Type B pancreatic cell (in vitro differentiated cells): ENCODE measurements around the gene LRRC15. TPM values are rescaled to one million over a fixed set of nuclear protein-coding genes. Genes with fewer than 3 reads are reported as not detected.

Experiments used
- DNase-seq: peaks from one replicate; pipeline ENCODE4 v3.0.0; 2021; ENCODE audit warnings: mixed read lengths; ENCODE audit not compliant: unreplicated experiment; ENCODE audit errors: extremely low spot score
- H3K27ac Mint-ChIP-seq: 2 replicates; pipeline ENCODE4 v1.8.0; 2021; ENCODE audit warnings: mild to moderate bottlenecking, mixed read lengths
- H3K27me3 Mint-ChIP-seq: 2 replicates; pipeline ENCODE4 v1.8.0; 2021; ENCODE audit warnings: mixed read lengths
- H3K36me3 Mint-ChIP-seq: 2 replicates; pipeline ENCODE4 v1.8.0; 2021; ENCODE audit warnings: mixed read lengths
- H3K4me1 Mint-ChIP-seq: one replicate; pipeline ENCODE4 v1.8.0; 2021; ENCODE audit warnings: mixed read lengths; ENCODE audit not compliant: unreplicated experiment
- H3K4me3 Mint-ChIP-seq: 2 replicates; pipeline ENCODE4 v1.8.0; 2021; ENCODE audit warnings: mild to moderate bottlenecking, mixed read lengths
- H3K9me3 Mint-ChIP-seq: 2 replicates; pipeline ENCODE4 v1.8.0; 2021; ENCODE audit warnings: mixed read lengths
- total RNA-seq: library from RNA; stranded (reverse); gene quantifications from 2 replicates; pipeline ENCODE4 v1.2.1, GENCODE V29; 2021; ENCODE audit warnings: low replicate concordance
- TF ChIP-seq, protein P1 (sequence below): fragments of 200-600 bp; sonication (generic); conservative IDR thresholded peaks from 2 replicates; pipeline ENCODE4 v1.5.0; 2021; ENCODE audit warnings: antibody characterized with exemption, mild to moderate bottlenecking

Gene LRRC15
- total RNA-seq, 1 donor from 2014 or later, result 0.07 TPM

- Mint-ChIP-seq H3K27me3 (peaks cover 35% of the 10 kb centered on the region), H3K9me3 (no peaks in the 10 kb centered on the region)
Measured at GRCh38 chr3:194333212-194333980, 36.1 kb downstream of the LRRC15 start.

DNA sequence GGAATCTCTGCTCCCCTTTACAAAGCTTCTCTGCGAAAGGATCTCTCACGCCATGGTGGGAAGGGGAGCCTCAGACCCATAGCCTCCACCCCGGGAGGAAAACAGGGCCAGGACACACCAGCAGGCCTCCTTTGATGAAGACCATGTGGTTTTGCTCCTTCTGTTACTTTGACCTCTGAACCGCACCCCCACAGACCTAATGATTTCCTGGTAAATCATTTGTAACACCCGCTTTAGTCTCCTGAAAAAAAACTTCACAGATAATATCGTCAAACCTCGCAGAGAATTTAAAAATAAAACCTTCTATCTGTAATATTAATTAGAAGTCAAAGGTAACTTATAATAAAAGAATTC, 36.7 kb downstream of the LRRC15 start:
- TF ChIP-seq, protein P1, sequence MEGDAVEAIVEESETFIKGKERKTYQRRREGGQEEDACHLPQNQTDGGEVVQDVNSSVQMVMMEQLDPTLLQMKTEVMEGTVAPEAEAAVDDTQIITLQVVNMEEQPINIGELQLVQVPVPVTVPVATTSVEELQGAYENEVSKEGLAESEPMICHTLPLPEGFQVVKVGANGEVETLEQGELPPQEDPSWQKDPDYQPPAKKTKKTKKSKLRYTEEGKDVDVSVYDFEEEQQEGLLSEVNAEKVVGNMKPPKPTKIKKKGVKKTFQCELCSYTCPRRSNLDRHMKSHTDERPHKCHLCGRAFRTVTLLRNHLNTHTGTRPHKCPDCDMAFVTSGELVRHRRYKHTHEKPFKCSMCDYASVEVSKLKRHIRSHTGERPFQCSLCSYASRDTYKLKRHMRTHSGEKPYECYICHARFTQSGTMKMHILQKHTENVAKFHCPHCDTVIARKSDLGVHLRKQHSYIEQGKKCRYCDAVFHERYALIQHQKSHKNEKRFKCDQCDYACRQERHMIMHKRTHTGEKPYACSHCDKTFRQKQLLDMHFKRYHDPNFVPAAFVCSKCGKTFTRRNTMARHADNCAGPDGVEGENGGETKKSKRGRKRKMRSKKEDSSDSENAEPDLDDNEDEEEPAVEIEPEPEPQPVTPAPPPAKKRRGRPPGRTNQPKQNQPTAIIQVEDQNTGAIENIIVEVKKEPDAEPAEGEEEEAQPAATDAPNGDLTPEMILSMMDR, result no peak
- H3K27me3 Mint-ChIP-seq, result peaks cover 35% of the 10 kb centered on the region
- DNase-seq, result no peak
- H3K27ac Mint-ChIP-seq, result no peak overlapping the region
- no peaks in the 10 kb centered on the region for H3K9me3 Mint-ChIP-seq
- H3K36me3 Mint-ChIP-seq, result no peaks in the 10 kb centered on the region
- H3K4me1 Mint-ChIP-seq, result peaks cover 43% of the 10 kb centered on the region
- H3K4me3 Mint-ChIP-seq, result peak overlapping the region; percentile 83

More at GRCh38 chr3:194333212-194333980, 36.1 kb downstream of the LRRC15 start:
- TF ChIP-seq, protein P1, result peak; percentile 100
- Mint-ChIP-seq H3K4me3 (peak overlapping the region; percentile 83), H3K4me1 (peaks cover 42% of the 10 kb centered on the region), H3K27ac (peak overlapping the region; percentile 0), H3K36me3 (no peaks in the 10 kb centered on the region)
- DNase-seq, result peak; percentile 95

DNA sequence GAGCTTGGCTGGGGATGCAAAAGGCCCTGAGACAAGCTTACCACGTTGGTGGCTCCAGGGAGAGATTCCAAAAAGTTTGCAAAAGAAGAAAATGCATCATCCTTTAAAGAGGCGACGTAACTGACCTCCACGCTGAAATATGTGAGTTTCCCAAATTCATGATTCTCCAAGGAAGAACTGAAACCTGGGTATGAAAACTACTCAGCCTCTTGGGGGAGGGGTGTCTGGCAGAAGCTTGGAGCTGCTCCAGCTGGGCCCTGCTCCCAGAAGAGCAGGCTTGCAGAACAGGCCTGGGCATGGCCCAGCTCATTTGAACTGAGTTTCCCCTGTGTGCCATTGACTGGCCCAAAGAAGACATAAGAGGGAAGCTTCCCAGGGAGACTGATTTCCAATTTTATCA, 39.0 kb downstream of the LRRC15 start:
- no peak for DNase-seq
- TF ChIP-seq, protein P1, result no peak
- peaks cover 29% of the 10 kb centered on the region for H3K27me3 Mint-ChIP-seq

GRCh38 chr3:194330160-194330559, 39.4 kb downstream of the LRRC15 start:
- H3K4me1 Mint-ChIP-seq, result peaks cover 37% of the 10 kb centered on the region
- H3K27ac Mint-ChIP-seq, result no peak overlapping the region
- H3K36me3 Mint-ChIP-seq, result no peaks in the 10 kb centered on the region
- no peak for DNase-seq
- TF ChIP-seq, protein P1, result no peak
- H3K4me3 Mint-ChIP-seq, result no peak overlapping the region
- peaks cover 29% of the 10 kb centered on the region for H3K27me3 Mint-ChIP-seq
- H3K9me3 Mint-ChIP-seq, result no peaks in the 10 kb centered on the region

More for the DNA sequence above, 39.0 kb downstream of the LRRC15 start:
- Mint-ChIP-seq H3K36me3 (no peaks in the 10 kb centered on the region), H3K4me3 (peak overlapping the region; percentile 44), H3K4me1 (peaks cover 37% of the 10 kb centered on the region), H3K27ac (no peak overlapping the region), H3K9me3 (no peaks in the 10 kb centered on the region)

- no peak overlapping the region for H3K4me3 Mint-ChIP-seq
- DNase-seq, result no peak
Measured at GRCh38 chr3:194329583-194329965, 40.0 kb downstream of the LRRC15 start.

More at GRCh38 chr3:194329583-194329965, 40.0 kb downstream of the LRRC15 start:
- H3K4me1 Mint-ChIP-seq, result peaks cover 37% of the 10 kb centered on the region
- no peaks in the 10 kb centered on the region for H3K36me3 Mint-ChIP-seq
- no peak overlapping the region for H3K27ac Mint-ChIP-seq
- H3K27me3 Mint-ChIP-seq, result peaks cover 29% of the 10 kb centered on the region
- TF ChIP-seq, protein P1, result no peak
- no peaks in the 10 kb centered on the region for H3K9me3 Mint-ChIP-seq
